ENCODE data around the gene ERC2.

Gene ERC2

DNA sequence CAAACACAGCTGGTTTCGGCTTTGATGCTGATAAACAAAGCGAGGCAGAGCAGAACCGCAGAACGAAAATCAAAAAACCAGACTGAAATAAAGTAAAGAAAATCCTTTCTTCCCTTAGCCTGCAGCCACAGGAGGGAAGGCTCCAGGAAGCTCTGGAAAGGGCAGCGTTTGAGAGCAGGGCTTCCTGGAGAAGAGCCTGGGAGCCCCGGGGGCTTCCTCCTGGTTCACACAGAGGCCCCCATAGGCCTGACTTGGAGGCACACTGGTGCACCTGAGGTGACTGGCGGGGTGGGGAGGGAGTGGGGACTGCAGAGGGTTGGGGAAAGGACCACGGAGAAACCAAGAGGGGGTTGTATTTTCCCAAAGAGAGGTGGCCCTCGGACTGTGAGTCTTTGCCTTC is 882.4 kb downstream of the ERC2 start:
- Mint-ChIP-seq H3K27ac (no peak overlapping the region), H3K4me1 (no peaks in the 10 kb centered on the region), H3K4me3 (no peak overlapping the region), H3K9me3 (no peaks in the 10 kb centered on the region), H3K27me3 (peaks cover 1% of the 10 kb centered on the region), H3K36me3 (no peaks in the 10 kb centered on the region)

DNA sequence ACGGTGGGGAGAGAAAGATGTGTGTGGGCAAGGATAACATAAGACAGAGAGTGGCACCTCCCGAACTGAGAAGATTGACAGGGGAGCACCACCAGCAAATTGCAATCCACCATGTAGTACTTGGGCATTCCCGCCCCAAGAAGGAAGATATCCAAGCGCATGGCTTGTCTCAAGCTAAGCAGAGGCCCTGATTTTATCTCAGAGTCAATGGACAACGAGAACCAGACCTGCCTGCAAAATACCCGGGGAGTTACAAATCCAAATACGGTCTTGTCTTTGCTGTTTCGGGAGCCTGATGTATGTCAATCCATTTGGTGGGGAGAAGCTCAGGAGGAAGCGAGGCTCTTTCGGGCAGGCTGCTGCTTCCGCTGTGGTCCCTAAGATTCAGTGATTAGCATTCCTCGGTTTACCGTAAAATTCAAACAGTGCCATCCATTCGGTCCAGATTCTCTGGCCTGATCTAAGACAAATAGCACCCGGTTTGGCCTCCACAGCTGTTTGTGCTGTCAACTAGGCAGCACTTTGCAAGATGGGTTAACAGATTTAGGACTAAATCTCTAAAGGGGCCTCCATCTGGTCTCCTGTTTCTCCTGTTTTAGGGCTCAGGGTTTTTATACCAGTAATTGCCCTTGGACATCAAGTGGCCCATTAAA is 883.4 kb downstream of the ERC2 start:
- Mint-ChIP-seq H3K36me3 (no peaks in the 10 kb centered on the region), H3K27ac (no peak overlapping the region), H3K27me3 (peaks cover 1% of the 10 kb centered on the region), H3K4me1 (no peaks in the 10 kb centered on the region), H3K9me3 (no peaks in the 10 kb centered on the region), H3K4me3 (no peak overlapping the region)

DNA sequence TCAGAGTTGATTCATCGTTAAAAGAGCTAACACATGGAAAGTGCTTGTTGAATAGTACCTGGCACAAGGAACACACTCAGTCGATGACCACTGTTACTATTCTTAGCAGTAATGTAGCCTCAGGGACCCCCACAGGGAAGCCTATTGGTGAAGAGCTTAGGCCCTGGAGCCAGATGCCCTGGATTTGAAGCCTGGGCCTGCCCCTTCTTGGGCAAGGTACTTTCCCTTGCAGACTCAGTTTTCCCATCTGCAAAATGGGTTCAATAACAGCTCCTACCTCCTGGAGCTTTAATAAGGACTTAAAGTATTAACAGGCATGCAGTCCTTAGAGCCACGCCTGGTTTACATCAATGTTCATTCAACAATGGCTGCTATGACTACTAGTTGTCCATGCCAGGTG is 884.2 kb downstream of the ERC2 start:
- H3K9me3 Mint-ChIP-seq: no peaks in the 10 kb centered on the region
- no peaks in the 10 kb centered on the region for H3K36me3 Mint-ChIP-seq
- H3K4me1 Mint-ChIP-seq: no peaks in the 10 kb centered on the region
- peaks cover 1% of the 10 kb centered on the region for H3K27me3 Mint-ChIP-seq
- H3K4me3 Mint-ChIP-seq: no peak overlapping the region
- no peak overlapping the region for H3K27ac Mint-ChIP-seq

GRCh38 chr3:55583475-55583874 is 884.8 kb downstream of the ERC2 start:
- no peak overlapping the region for H3K4me3 Mint-ChIP-seq
- H3K27ac Mint-ChIP-seq: no peak overlapping the region
- no peaks in the 10 kb centered on the region for H3K36me3 Mint-ChIP-seq
- H3K4me1 Mint-ChIP-seq: no peaks in the 10 kb centered on the region
- no peaks in the 10 kb centered on the region for H3K9me3 Mint-ChIP-seq
- peaks cover 1% of the 10 kb centered on the region for H3K27me3 Mint-ChIP-seq

DNA sequence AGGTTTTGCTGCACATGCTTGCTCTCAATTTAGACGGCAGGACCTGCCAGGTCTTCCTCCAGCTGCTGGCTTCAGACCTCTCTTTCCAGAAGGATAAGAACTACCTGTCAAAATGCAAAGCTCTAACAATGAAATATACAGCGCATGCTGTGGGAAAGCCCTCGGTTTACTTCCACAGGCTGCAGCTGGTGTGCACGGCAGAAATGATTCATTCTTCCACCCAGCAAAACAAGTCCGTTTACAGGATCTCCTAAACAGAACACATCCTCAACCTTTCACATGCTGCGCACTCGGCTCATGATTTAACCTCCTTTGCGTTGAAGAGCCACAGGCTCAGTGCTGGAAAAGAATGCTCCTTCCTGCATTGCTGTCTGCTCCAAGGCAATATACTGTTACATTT is 888.8 kb downstream of the ERC2 start:
- Mint-ChIP-seq H3K27ac (no peak overlapping the region), H3K4me1 (no peaks in the 10 kb centered on the region), H3K9me3 (no peaks in the 10 kb centered on the region), H3K4me3 (no peak overlapping the region), H3K27me3 (no peaks in the 10 kb centered on the region), H3K36me3 (no peaks in the 10 kb centered on the region)

GRCh38 chr3:55576621-55577388 is 891.5 kb downstream of the ERC2 start:
- Mint-ChIP-seq H3K27ac (no peak overlapping the region), H3K36me3 (no peaks in the 10 kb centered on the region), H3K9me3 (no peaks in the 10 kb centered on the region), H3K27me3 (no peaks in the 10 kb centered on the region), H3K4me1 (no peaks in the 10 kb centered on the region), H3K4me3 (no peak overlapping the region)

DNA sequence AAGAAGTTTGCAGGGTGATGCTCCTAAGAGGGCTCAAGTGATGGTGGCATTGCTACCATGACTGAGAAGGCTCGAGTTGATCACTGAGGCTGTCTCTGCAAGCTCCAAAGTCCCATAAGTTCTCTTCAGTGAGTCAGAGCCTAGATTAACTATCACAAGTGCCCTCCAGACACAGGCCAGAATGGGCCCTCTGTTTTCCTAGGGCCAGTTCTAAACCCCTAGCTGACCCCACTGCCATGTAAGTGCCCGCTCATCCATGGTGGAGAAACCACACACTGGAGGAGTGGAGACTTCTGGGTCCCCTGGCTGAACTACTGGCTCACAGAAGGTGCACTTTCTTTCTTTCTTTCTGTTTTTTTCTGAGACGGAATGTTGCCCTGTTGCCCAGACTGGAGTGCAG is 893.6 kb downstream of the ERC2 start:
- H3K27ac Mint-ChIP-seq: no peak overlapping the region
- no peaks in the 10 kb centered on the region for H3K27me3 Mint-ChIP-seq
- H3K36me3 Mint-ChIP-seq: no peaks in the 10 kb centered on the region
- no peak overlapping the region for H3K4me3 Mint-ChIP-seq
- no peaks in the 10 kb centered on the region for H3K4me1 Mint-ChIP-seq
- no peaks in the 10 kb centered on the region for H3K9me3 Mint-ChIP-seq

GRCh38 chr3:55572816-55573215 is 895.5 kb downstream of the ERC2 start:
- Mint-ChIP-seq H3K36me3 (no peaks in the 10 kb centered on the region), H3K27ac (no peak overlapping the region), H3K9me3 (no peaks in the 10 kb centered on the region), H3K4me1 (no peaks in the 10 kb centered on the region), H3K27me3 (no peaks in the 10 kb centered on the region), H3K4me3 (no peak overlapping the region)

GRCh38 chr3:55571913-55572312 is 896.4 kb downstream of the ERC2 start:
- H3K4me1 Mint-ChIP-seq: no peaks in the 10 kb centered on the region
- H3K27me3 Mint-ChIP-seq: no peaks in the 10 kb centered on the region
- no peaks in the 10 kb centered on the region for H3K36me3 Mint-ChIP-seq
- H3K27ac Mint-ChIP-seq: no peak overlapping the region
- no peak overlapping the region for H3K4me3 Mint-ChIP-seq
- no peaks in the 10 kb centered on the region for H3K9me3 Mint-ChIP-seq

DNA sequence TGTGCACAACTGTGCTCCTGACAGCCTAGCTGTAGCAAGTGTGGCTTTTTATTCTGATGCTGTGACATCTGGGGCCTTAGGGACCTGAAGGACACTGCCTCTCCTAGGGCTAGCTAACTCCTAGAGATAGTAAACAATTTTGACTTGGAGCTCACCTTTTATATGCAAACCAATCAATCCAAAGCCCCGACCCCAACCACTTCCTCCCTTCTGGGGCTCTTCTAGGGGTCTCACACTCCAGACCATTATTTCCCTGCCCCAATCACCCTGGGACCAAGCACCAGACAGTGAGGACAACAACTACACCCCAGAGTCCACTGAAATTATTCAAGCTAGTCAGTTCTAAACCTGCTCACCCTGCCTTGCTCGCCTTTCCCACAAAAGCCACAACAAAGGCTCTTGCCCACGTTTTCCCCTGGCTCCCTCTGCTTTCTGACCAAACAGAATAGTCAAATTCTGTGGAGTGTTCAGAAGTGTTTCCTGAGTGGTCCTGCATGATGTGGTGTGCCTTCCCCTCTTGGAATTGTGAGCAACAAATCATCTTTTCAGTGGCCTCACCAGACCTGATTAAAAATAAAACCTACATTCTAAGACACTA is 897.0 kb downstream of the ERC2 start:
- Mint-ChIP-seq H3K4me3 (no peak overlapping the region), H3K9me3 (no peaks in the 10 kb centered on the region), H3K27me3 (no peaks in the 10 kb centered on the region)

DNA sequence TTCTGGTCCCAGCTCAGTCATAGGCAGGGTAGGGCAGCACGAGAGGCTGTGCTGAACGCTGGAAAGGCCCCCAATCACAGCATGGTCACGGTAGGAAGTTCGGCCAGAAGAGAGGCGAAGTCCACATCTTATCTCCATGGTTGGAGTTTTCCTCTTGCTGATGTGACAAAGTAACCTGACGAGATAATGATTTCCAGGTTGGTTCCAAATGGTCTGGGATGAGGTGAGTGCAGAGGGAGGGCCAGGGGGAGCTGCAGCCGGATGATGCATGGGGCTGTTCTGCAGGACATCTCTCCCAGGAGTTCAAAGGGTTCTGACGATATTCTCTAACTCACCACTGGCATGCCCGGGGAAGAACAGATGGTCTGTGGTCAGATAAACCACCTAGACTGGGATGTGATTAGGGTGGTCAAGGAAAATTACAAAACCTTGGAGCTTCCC is 898.0 kb downstream of the ERC2 start:
- Mint-ChIP-seq H3K36me3 (no peaks in the 10 kb centered on the region), H3K4me1 (no peaks in the 10 kb centered on the region), H3K27ac (no peak overlapping the region), H3K27me3 (no peaks in the 10 kb centered on the region), H3K4me3 (no peak overlapping the region), H3K9me3 (no peaks in the 10 kb centered on the region)

More for the DNA sequence above, 897.0 kb downstream of the ERC2 start:
- H3K4me1 Mint-ChIP-seq: no peaks in the 10 kb centered on the region
- H3K27ac Mint-ChIP-seq: no peak overlapping the region
- no peaks in the 10 kb centered on the region for H3K36me3 Mint-ChIP-seq

- no peaks in the 10 kb centered on the region for H3K27me3 Mint-ChIP-seq
- no peaks in the 10 kb centered on the region for H3K36me3 Mint-ChIP-seq
- no peaks in the 10 kb centered on the region for H3K4me1 Mint-ChIP-seq
- H3K27ac Mint-ChIP-seq: no peak overlapping the region
- no peaks in the 10 kb centered on the region for H3K9me3 Mint-ChIP-seq
- H3K4me3 Mint-ChIP-seq: no peak overlapping the region
Observed at GRCh38 chr3:55569033-55569599, 899.2 kb downstream of the ERC2 start.

DNA sequence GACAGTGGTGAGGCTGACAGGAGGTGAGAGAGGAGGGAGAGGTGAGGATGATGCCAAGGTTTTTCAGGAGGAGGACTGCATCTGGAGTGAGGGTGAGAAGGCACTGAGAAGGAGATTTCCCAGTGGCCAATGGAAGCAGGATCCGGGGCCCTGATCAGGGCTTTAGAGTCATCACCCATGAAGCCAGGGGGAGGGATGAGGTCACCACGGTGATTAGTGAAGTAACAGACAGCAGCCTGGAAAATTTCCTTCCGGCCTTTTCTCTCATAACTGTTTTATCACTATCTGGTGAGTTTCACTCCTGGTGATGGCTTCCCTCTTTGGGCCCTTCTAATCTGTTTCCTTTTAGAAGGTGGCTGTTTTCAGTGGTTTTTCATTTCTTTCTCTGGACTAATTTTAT is 900.7 kb downstream of the ERC2 start:
- Mint-ChIP-seq H3K4me1 (no peaks in the 10 kb centered on the region), H3K27ac (no peak overlapping the region), H3K27me3 (no peaks in the 10 kb centered on the region), H3K4me3 (no peak overlapping the region), H3K36me3 (no peaks in the 10 kb centered on the region), H3K9me3 (no peaks in the 10 kb centered on the region)

GRCh38 chr3:55567121-55567520 is 901.1 kb downstream of the ERC2 start:
- H3K27me3 Mint-ChIP-seq: no peaks in the 10 kb centered on the region
- H3K4me3 Mint-ChIP-seq: no peak overlapping the region
- H3K36me3 Mint-ChIP-seq: no peaks in the 10 kb centered on the region
- H3K4me1 Mint-ChIP-seq: no peaks in the 10 kb centered on the region
- H3K9me3 Mint-ChIP-seq: no peaks in the 10 kb centered on the region
- H3K27ac Mint-ChIP-seq: no peak overlapping the region

- no peak overlapping the region for H3K27ac Mint-ChIP-seq
Observed at GRCh38 chr3:55565521-55565920, 902.7 kb downstream of the ERC2 start.

DNA sequence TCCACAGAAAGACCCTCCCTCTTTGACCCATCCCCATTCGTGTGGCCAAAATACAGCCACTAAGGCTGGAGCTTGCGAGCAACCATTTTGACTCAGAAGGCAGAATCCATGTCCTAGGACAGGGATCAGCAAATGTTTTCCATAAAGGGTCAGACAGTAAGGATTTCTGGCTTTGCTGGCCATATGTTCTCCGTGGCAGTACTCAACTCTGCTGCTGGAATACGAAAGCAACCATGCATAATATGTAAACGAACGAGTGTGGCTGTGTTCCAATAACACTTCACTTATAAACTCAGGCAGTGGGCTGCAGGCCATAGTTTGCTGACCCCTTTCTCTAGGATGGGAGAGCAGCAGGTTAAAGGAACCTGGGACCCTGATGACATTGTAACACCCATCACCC is 903.5 kb downstream of the ERC2 start:
- Mint-ChIP-seq H3K4me1 (no peaks in the 10 kb centered on the region), H3K4me3 (no peak overlapping the region), H3K27me3 (no peaks in the 10 kb centered on the region), H3K9me3 (no peaks in the 10 kb centered on the region), H3K36me3 (no peaks in the 10 kb centered on the region), H3K27ac (no peak overlapping the region)

More at GRCh38 chr3:55565521-55565920, 902.7 kb downstream of the ERC2 start:
- Mint-ChIP-seq H3K9me3 (no peaks in the 10 kb centered on the region), H3K4me3 (no peak overlapping the region), H3K36me3 (no peaks in the 10 kb centered on the region), H3K27me3 (no peaks in the 10 kb centered on the region), H3K4me1 (no peaks in the 10 kb centered on the region)

All from activated naive CD4-positive, alpha-beta T cell treated with anti-CD3 and anti-CD28 coated beads, Interleukin-2, amount 50 U/mL, for 24 hours (primary cell).